ENCODE data around the gene PSME3.

PSME3 gene

GRCh38 chr17:42818379-42818778 lies 14.8 kb upstream of the PSME3 start:
- DNase-seq, result no peak

- no peak for DNase-seq
Measured at GRCh38 chr17:42819939-42820535, 13.2 kb upstream of the PSME3 start.

- DNase-seq, result no peak
Measured at GRCh38 chr17:42821176-42821575, 12.0 kb upstream of the PSME3 start.

GRCh38 chr17:42827472-42827871 lies 5.7 kb upstream of the PSME3 start:
- DNase-seq, result no peak

GRCh38 chr17:42830971-42831370 lies 2.2 kb upstream of the PSME3 start:
- no peak for DNase-seq

GRCh38 chr17:42832213-42832933 lies 824 bp upstream of the PSME3 start:
- no peak for DNase-seq

- no peak for DNase-seq
Measured at GRCh38 chr17:42833767-42834422, 698 bp downstream of the PSME3 start.

- DNase-seq, result no peak
Measured at GRCh38 chr17:42835732-42836131, 2.5 kb downstream of the PSME3 start.

GRCh38 chr17:42841975-42842685 lies 8.9 kb downstream of the PSME3 start:
- no peak for DNase-seq

- DNase-seq, result no peak
Measured at GRCh38 chr17:42843358-42843934, 10.2 kb downstream of the PSME3 start.

GRCh38 chr17:42844271-42844670 lies 11.1 kb downstream of the PSME3 start, which contains the start of gene AOC2:
Gene AOC2 (plus strand): TSS chr17:42844580. CDS start chr17:42844627, 47 bp downstream.
- DNase-seq, result no peak

GRCh38 chr17:42844761-42845555 lies 11.8 kb downstream of the PSME3 start:
- no peak for DNase-seq

- DNase-seq, result no peak
Measured at GRCh38 chr17:42845556-42845917, 12.3 kb downstream of the PSME3 start.

- peak; percentile 64 for DNase-seq
Measured at GRCh38 chr17:42845918-42846593, 12.9 kb downstream of the PSME3 start.

- DNase-seq, result no peak
Measured at GRCh38 chr17:42846594-42847280, 13.5 kb downstream of the PSME3 start.

- DNase-seq, result no peak
Measured at GRCh38 chr17:42848093-42848492, 14.9 kb downstream of the PSME3 start.

- DNase-seq, result no peak
Measured at GRCh38 chr17:42849031-42849430, 15.8 kb downstream of the PSME3 start.

GRCh38 chr17:42849451-42850181 lies 16.4 kb downstream of the PSME3 start:
- no peak for DNase-seq

- no peak for DNase-seq
Measured at GRCh38 chr17:42850954-42851353, 17.8 kb downstream of the PSME3 start, which contains the start of gene AOC3. Gene AOC3 (plus strand): TSS chr17:42851199. CDS start chr17:42851344, 145 bp downstream.

Measured in left hindlimb (tissue), 1 donor.